ENCODE results near the gene KCNK17. TPM values are rescaled to one million over a fixed set of nuclear protein-coding genes. Genes with fewer than 3 reads are reported as not detected.

The KCNK17 gene
- total and polyA plus RNA-seq, 2 of the 8 experiments (the other 6 are each of a cell fraction or from before 2014, with no cell fraction given) = 2.9 to 3.4 TPM

DNA sequence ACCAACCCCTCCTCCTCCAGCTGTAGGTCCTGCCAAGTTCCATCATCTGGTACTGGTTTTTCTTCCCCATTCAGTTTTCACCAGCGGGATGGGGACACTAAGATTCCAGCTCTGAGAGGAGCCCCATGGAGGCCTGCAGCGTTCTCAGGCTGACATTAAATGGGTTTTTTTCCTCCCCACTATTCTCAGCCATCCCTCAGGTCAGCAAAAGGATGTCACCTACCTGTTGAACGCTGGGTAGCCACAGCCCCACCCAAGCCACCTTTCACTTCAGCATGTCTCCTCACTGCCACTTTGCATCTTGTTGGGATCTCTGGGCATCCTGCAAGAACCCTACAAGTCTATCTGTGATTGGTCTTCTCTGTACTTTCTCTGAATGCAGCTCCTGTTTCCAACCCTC is 6.8 kb downstream of the KCNK17 start:
- Histone ChIP-seq H3K23ac (ENCODE audit: insufficient read length) (no peak overlapping the region), H3K27ac (ENCODE audit: low read depth, low read length) (no peak overlapping the region), H3K18ac (ENCODE audit: extremely low read depth, low read length) (no peak overlapping the region), H2AFZ (ENCODE audit: low read length) (no peak overlapping the region), H3K4me2 (ENCODE audit: insufficient read depth in 1 of 2, low read depth in 2 of 2, low read length in 2 of 2) (no peak overlapping the region), H2BK20ac (ENCODE audit: low read length) (no peak overlapping the region), H3K4me1 (replicated peaks in 1 of 4; ENCODE audit: control insufficient read depth in 3 of 4, insufficient read depth in 4 of 4, low read length in 3 of 4) (peaks cover 0 to under 1% (median 0%) of the 10 kb centered on the region in 4 experiments; a peak in 2 of 7 replicates), H2BK12ac (ENCODE audit: low read depth, low read length) (no peak overlapping the region), H3K4me3 (ENCODE audit: extremely low read depth in 1 of 4, insufficient read depth in 2 of 4, low read depth in 3 of 4, low read length in 4 of 4) (no peak overlapping the region), H3K4ac (replicated peaks; ENCODE audit: insufficient read length, low read depth, low read length) (no peak overlapping the region), H3K36me3 (ENCODE audit: control insufficient read depth in 2 of 4, insufficient read depth in 4 of 4, low read length in 3 of 4) (no peaks in the 10 kb centered on the region), H3K79me2 (ENCODE audit: control insufficient read depth in 1 of 2, insufficient read depth in 2 of 2, low read length in 2 of 2) (no peaks in the 10 kb centered on the region), H3K79me1 (ENCODE audit: low read depth, low read length) (no peaks in the 10 kb centered on the region), H3K9ac (replicated peaks in 1 of 4; ENCODE audit: extremely low read depth in 1 of 4, low read depth in 3 of 4, low read length in 3 of 4) (no peak overlapping the region), H3K27me3 (replicated peaks in 1 of 4; ENCODE audit: control insufficient read depth in 3 of 4, extremely low read depth in 1 of 4, insufficient read depth in 3 of 4, low read length in 3 of 4) (peaks cover 8 to 17% (median 12%) of the 10 kb centered on the region in 4 experiments), H2BK120ac (replicated peaks; ENCODE audit: low read depth, low read length) (no peak overlapping the region), H3K14ac (ENCODE audit: insufficient read length) (no peak overlapping the region), H4K91ac (replicated peaks; ENCODE audit: insufficient read length, low read length) (no peak overlapping the region), H2BK15ac (ENCODE audit: low read length) (no peak overlapping the region), H4K5ac (ENCODE audit: insufficient read length, low read depth, low read length) (no peak overlapping the region), H2BK5ac (ENCODE audit: low read depth, low read length) (no peak overlapping the region), H4K20me1 (replicated peaks in 1 of 2; ENCODE audit: control insufficient read depth in 1 of 2, insufficient read depth in 2 of 2, low read length in 2 of 2) (no peaks in the 10 kb centered on the region), H3K9me3 (ENCODE audit: insufficient read depth in 2 of 2, low read depth in 1 of 2, low read length in 1 of 2) (no peaks in the 10 kb centered on the region), H3K23me2 (ENCODE audit: low read depth, low read length) (no peaks in the 10 kb centered on the region), H3K56ac (replicated peaks; ENCODE audit: insufficient read length, low read depth, low read length) (no peak overlapping the region), H2AK5ac (ENCODE audit: low read depth, low read length) (no peak overlapping the region), H4K8ac (ENCODE audit: extremely low read depth, insufficient read depth, low read length) (no peak overlapping the region)
- FAIRE-seq (no peak), DNase-seq (ENCODE audit: low read depth in 1 of 2, low spot score in 2 of 2) (no peak)
- 91% methylated on average over 3 of the region's 3 CpGs; no CpG with 5 or more reads in 1 of the 2 experiments for WGBS, 2 experiments (ENCODE audit: extremely low coverage in 1 of 2, insufficient coverage in 1 of 2, insufficient read length in 1 of 2, insufficient replicate concordance in 2 of 2, low coverage in 1 of 2, low lambda C conversion rate in 2 of 2, missing lambda C conversion rate in 1 of 2)
- POLR2A ChIA-PET (ENCODE audit: partially characterized antibody) = no interaction called here
- CTCF ChIA-PET (ENCODE audit: partially characterized antibody) = interaction anchor here (1.3 to 47.4 kb wide), 13 partner anchors 9 to 310 kb away, joined by 3 to 1738 read pairs (median 7); partner anchors contain the start of genes KCNK5 and SAYSD1
- TF ChIP-seq PHF8 (conservative IDR thresholded peaks at IDR 0.05; ENCODE audit: low read depth, low read length) (no peak), NRF1 (IDR thresholded peaks at IDR 0.05; ENCODE audit: low read depth, low read length) (no peak), POLR2A (IDR thresholded peaks at IDR 0.05; ENCODE audit: control extremely low read depth in 1 of 2, low read depth in 2 of 2, low read length in 2 of 2) (no peak), SIRT6 (IDR thresholded peaks at IDR 0.05; ENCODE audit: low read length) (no peak), HDAC6 (IDR thresholded peaks at IDR 0.05; ENCODE audit: low read depth, low read length) (no peak), MAFK (IDR thresholded peaks at IDR 0.05; ENCODE audit: low read depth, low read length) (no peak), RNF2 (IDR thresholded peaks at IDR 0.05; ENCODE audit: borderline replicate concordance, low read depth, low read length, missing control alignments, poor library complexity, severe bottlenecking) (no peak), TEAD4 (IDR thresholded peaks at IDR 0.05; ENCODE audit: low read depth, low read length) (no peak), RBBP5 (IDR thresholded peaks at IDR 0.05; ENCODE audit: borderline replicate concordance, low read depth, low read length) (no peak), TBP (IDR thresholded peaks at IDR 0.05; ENCODE audit: low read depth, low read length) (no peak), ZNF274 (IDR thresholded peaks at IDR 0.05; ENCODE audit: borderline replicate concordance, extremely low read depth, low read length) (no peak), CBX8 (IDR thresholded peaks at IDR 0.05; ENCODE audit: borderline replicate concordance, low read depth, low read length) (no peak)
- TF ChIP-seq, protein P1, sequence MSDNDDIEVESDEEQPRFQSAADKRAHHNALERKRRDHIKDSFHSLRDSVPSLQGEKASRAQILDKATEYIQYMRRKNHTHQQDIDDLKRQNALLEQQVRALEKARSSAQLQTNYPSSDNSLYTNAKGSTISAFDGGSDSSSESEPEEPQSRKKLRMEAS (IDR thresholded peaks at IDR 0.05) = no peak
- TF ChIP-seq, protein P2, sequence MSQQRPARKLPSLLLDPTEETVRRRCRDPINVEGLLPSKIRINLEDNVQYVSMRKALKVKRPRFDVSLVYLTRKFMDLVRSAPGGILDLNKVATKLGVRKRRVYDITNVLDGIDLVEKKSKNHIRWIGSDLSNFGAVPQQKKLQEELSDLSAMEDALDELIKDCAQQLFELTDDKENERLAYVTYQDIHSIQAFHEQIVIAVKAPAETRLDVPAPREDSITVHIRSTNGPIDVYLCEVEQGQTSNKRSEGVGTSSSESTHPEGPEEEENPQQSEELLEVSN (IDR thresholded peaks at IDR 0.05) = no peak

Data from H1 (cell line).